SU-DHL-6 (cell line): ENCODE data around the gene PIBF1.

Source experiments
- H2AFZ ChIP-seq: fragments of 200-600 bp; sonication (generic); 2 replicates; pipeline ENCODE4 v1.6.1; 2014; ENCODE audit warnings: low read depth, mild to moderate bottlenecking, moderate library complexity, mixed read lengths, antibody characterized with exemption, low read length; ENCODE audit not compliant: severe bottlenecking
- H3F3A ChIP-seq: fragments of 200-600 bp; shearing (Covaris generic); 2 replicates; pipeline ENCODE4 v1.6.0; 2016; ENCODE audit warnings: antibody characterized with exemption, mild to moderate bottlenecking; ENCODE audit not compliant: insufficient read depth
- H3K27ac ChIP-seq: fragments of 200-600 bp; sonication (generic); 2 replicates; pipeline ENCODE4 v1.5.1; 2016; ENCODE audit warnings: low read depth, mild to moderate bottlenecking, low read length, moderate library complexity, mixed read lengths
- H3K27me3 ChIP-seq: fragments of 200-600 bp; sonication (generic), shearing (Covaris generic); 2 replicates; pipeline ENCODE4 v1.6.0; 2014; ENCODE audit warnings: mild to moderate bottlenecking, low read length
- H3K36me3 ChIP-seq: fragments of 200-600 bp; sonication (generic); 2 replicates; pipeline ENCODE4 v1.6.1; 2014; ENCODE audit warnings: mild to moderate bottlenecking, low read length, mixed read lengths
- H3K4me2 ChIP-seq: fragments of 300-600, 200-600 bp; shearing (Covaris generic), sonication (generic); 2 replicates; pipeline ENCODE4 v1.6.0; 2014; ENCODE audit warnings: low read length, low read depth, mild to moderate bottlenecking; ENCODE audit not compliant: poor library complexity, severe bottlenecking
- H3K4me3 ChIP-seq: fragments of 200-600 bp; sonication (generic); 2 replicates; pipeline ENCODE4 v1.5.1; 2014; ENCODE audit warnings: antibody characterized with exemption, low read length, mild to moderate bottlenecking, mixed read lengths; ENCODE audit not compliant: insufficient read depth, poor library complexity, severe bottlenecking
- H3K79me2 ChIP-seq: fragments of 200-600 bp; sonication (generic); 2 replicates; pipeline ENCODE4 v1.6.1; 2014; ENCODE audit warnings: mild to moderate bottlenecking, low read length, moderate library complexity; ENCODE audit not compliant: insufficient read depth
- H3K9ac ChIP-seq: fragments of 200-600 bp; sonication (generic); 2 replicates; pipeline ENCODE4 v1.7.0; 2014; ENCODE audit warnings: mild to moderate bottlenecking, low read length
- H3K9me2 ChIP-seq: fragments of 200-600 bp; sonication (generic); replicated peaks from 2 replicates; pipeline ENCODE4 v1.6.1; 2014; ENCODE audit warnings: low read length; ENCODE audit not compliant: insufficient read depth
- H3K9me3 ChIP-seq: fragments of 200-600 bp; sonication (generic); 2 replicates; pipeline ENCODE4 v1.6.1; 2014; ENCODE audit warnings: low read length, mixed read lengths; ENCODE audit not compliant: insufficient read depth
- H4K20me1 ChIP-seq: fragments of 200-600 bp; sonication (generic); 2 replicates; pipeline ENCODE4 v1.6.1; 2014; ENCODE audit warnings: low read depth, mild to moderate bottlenecking, antibody characterized with exemption, low read length, moderate library complexity, mixed read lengths
- CTCF ChIP-seq: fragments of 200-600 bp; sonication (generic); IDR thresholded peaks from one replicate; pipeline ENCODE4 v1.5.1; 2017; ENCODE audit warnings: antibody characterized with exemption, mild to moderate bottlenecking, low read length, moderate library complexity; ENCODE audit not compliant: insufficient read depth, poor library complexity, severe bottlenecking
- EZH2phosphoT487 ChIP-seq: fragments of 200-600 bp; sonication (generic), shearing (Covaris generic); conservative IDR thresholded peaks from 2 replicates; pipeline ENCODE4 v1.6.1; 2018; ENCODE audit warnings: mild to moderate bottlenecking, antibody characterized with exemption, low read length, moderate library complexity, mixed read lengths

PIBF1 gene

GRCh38 chr13:72850959-72851677, 69.2 kb downstream of the PIBF1 start:
- H3K79me2 ChIP-seq: no peaks in the 10 kb centered on the region
- H3K9me2 ChIP-seq: no peaks in the 10 kb centered on the region
- H3K4me3 ChIP-seq: no peak overlapping the region
- H4K20me1 ChIP-seq: no peaks in the 10 kb centered on the region
- no peak overlapping the region for H2AFZ ChIP-seq
- no peaks in the 10 kb centered on the region for H3F3A ChIP-seq
- H3K9ac ChIP-seq: no peak overlapping the region
- peaks cover 21% of the 10 kb centered on the region; the same call in 1 of the 2 replicates for H3K36me3 ChIP-seq
- no peak overlapping the region for H3K27ac ChIP-seq
- no peaks in the 10 kb centered on the region for H3K9me3 ChIP-seq
- no peak overlapping the region for H3K4me2 ChIP-seq
- TF ChIP-seq CTCF (no peak), EZH2phosphoT487 (no peak)
- H3K27me3 ChIP-seq: no peaks in the 10 kb centered on the region

- H3K36me3 ChIP-seq: peaks cover 21% of the 10 kb centered on the region; the same call in 1 of the 2 replicates
- H3K9me2 ChIP-seq: no peaks in the 10 kb centered on the region
- no peaks in the 10 kb centered on the region for H3K9me3 ChIP-seq
- H3K9ac ChIP-seq: no peak overlapping the region
- H2AFZ ChIP-seq: no peak overlapping the region
- TF ChIP-seq EZH2phosphoT487: no peak
- no peak for TF ChIP-seq CTCF
- H3K4me3 ChIP-seq: no peak overlapping the region
- no peak overlapping the region for H3K4me2 ChIP-seq
- no peaks in the 10 kb centered on the region for H3F3A ChIP-seq
- H3K79me2 ChIP-seq: no peaks in the 10 kb centered on the region
- H4K20me1 ChIP-seq: no peaks in the 10 kb centered on the region
- H3K27ac ChIP-seq: no peak overlapping the region
- no peaks in the 10 kb centered on the region for H3K27me3 ChIP-seq
These were observed 69.7 kb downstream of the PIBF1 start for GRCh38 chr13:72851678-72852014.

GRCh38 chr13:72852207-72852606, 70.3 kb downstream of the PIBF1 start:
- Histone ChIP-seq H3K9me2 (no peaks in the 10 kb centered on the region), H3K9me3 (no peaks in the 10 kb centered on the region), H3K4me3 (no peak overlapping the region), H3K27ac (no peak overlapping the region), H2AFZ (no peak overlapping the region), H3F3A (no peaks in the 10 kb centered on the region), H3K4me2 (no peak overlapping the region), H3K79me2 (no peaks in the 10 kb centered on the region), H4K20me1 (no peaks in the 10 kb centered on the region), H3K36me3 (peaks cover 20% of the 10 kb centered on the region; the same call in 1 of the 2 replicates), H3K27me3 (no peaks in the 10 kb centered on the region), H3K9ac (no peak overlapping the region)
- TF ChIP-seq CTCF (no peak), EZH2phosphoT487 (no peak)
